DOHH2 (cell line): ENCODE measurements around the gene LMOD1.

Experiments
- H3F3A ChIP-seq: fragments of 200-600 bp; sonication (generic), shearing (Covaris generic); 2 replicates; pipeline ENCODE4 v1.6.0; 2016; ENCODE audit warnings: antibody characterized with exemption, mild to moderate bottlenecking; ENCODE audit not compliant: control insufficient read depth, insufficient read depth
- H3K27ac ChIP-seq: fragments of 200-600 bp; sonication (generic); 2 replicates; pipeline ENCODE4 v1.5.1; 2014; ENCODE audit warnings: low read depth, mild to moderate bottlenecking, low read length, moderate library complexity
- H3K27me3 ChIP-seq: fragments of 200-600 bp; sonication (generic); 2 replicates; pipeline ENCODE4 v1.6.1; 2014; ENCODE audit warnings: mild to moderate bottlenecking, low read length, mixed read lengths; ENCODE audit not compliant: control insufficient read depth
- H3K36me3 ChIP-seq: fragments of 200-600 bp; sonication (generic); 2 replicates; pipeline ENCODE4 v1.6.1; 2014; ENCODE audit warnings: mild to moderate bottlenecking, low read length, moderate library complexity, mixed read lengths; ENCODE audit not compliant: control insufficient read depth
- H3K4me1 ChIP-seq: fragments of 200-600 bp; sonication (generic); 2 replicates; pipeline ENCODE4 v1.6.1; 2014; ENCODE audit warnings: mild to moderate bottlenecking, low read length, mixed read lengths; ENCODE audit not compliant: control insufficient read depth
- H3K4me2 ChIP-seq: fragments of 200-600 bp; sonication (generic); 2 replicates; pipeline ENCODE4 v1.6.0; 2014; ENCODE audit warnings: mild to moderate bottlenecking, low read length, moderate library complexity
- H3K4me3 ChIP-seq: fragments of 200-600 bp; sonication (generic); 2 replicates; pipeline ENCODE4 v1.5.1; 2014; ENCODE audit warnings: mild to moderate bottlenecking, low read length, mixed read lengths
- H3K79me2 ChIP-seq: fragments of 200-600 bp; sonication (generic); 2 replicates; pipeline ENCODE4 v1.6.1; 2014; ENCODE audit warnings: mild to moderate bottlenecking, low read length, mixed read lengths; ENCODE audit not compliant: control insufficient read depth
- H3K9me2 ChIP-seq: fragments of 200-600 bp; sonication (generic); replicated peaks from 2 replicates; pipeline ENCODE4 v1.6.1; 2014; ENCODE audit warnings: mild to moderate bottlenecking, low read length, mixed read lengths; ENCODE audit not compliant: control insufficient read depth
- H3K9me3 ChIP-seq: fragments of 200-600 bp; sonication (generic); 2 replicates; pipeline ENCODE4 v1.6.1; 2014; ENCODE audit warnings: antibody characterized with exemption, low read length, mixed read lengths; ENCODE audit not compliant: control insufficient read depth, insufficient read depth
- H4K20me1 ChIP-seq: fragments of 200-600 bp; sonication (generic); 2 replicates; pipeline ENCODE4 v1.6.0; 2014; ENCODE audit warnings: low read depth, mild to moderate bottlenecking, antibody characterized with exemption, low read length, moderate library complexity; ENCODE audit not compliant: control insufficient read depth, insufficient read depth
- EZH2phosphoT487 ChIP-seq: fragments of 200-600 bp; sonication (generic); IDR thresholded peaks from 2 replicates; pipeline ENCODE4 v1.6.1; 2017; ENCODE audit warnings: borderline replicate concordance, mild to moderate bottlenecking, antibody characterized with exemption, low read length, moderate library complexity, mixed read lengths
- TF ChIP-seq, protein P1 (sequence below): fragments of 200-600 bp; sonication (generic); IDR thresholded peaks from one replicate; pipeline ENCODE4 v1.5.1; 2014; ENCODE audit warnings: antibody characterized with exemption, mild to moderate bottlenecking, low read depth, low read length; ENCODE audit not compliant: poor library complexity, severe bottlenecking

LMOD1 gene

DNA sequence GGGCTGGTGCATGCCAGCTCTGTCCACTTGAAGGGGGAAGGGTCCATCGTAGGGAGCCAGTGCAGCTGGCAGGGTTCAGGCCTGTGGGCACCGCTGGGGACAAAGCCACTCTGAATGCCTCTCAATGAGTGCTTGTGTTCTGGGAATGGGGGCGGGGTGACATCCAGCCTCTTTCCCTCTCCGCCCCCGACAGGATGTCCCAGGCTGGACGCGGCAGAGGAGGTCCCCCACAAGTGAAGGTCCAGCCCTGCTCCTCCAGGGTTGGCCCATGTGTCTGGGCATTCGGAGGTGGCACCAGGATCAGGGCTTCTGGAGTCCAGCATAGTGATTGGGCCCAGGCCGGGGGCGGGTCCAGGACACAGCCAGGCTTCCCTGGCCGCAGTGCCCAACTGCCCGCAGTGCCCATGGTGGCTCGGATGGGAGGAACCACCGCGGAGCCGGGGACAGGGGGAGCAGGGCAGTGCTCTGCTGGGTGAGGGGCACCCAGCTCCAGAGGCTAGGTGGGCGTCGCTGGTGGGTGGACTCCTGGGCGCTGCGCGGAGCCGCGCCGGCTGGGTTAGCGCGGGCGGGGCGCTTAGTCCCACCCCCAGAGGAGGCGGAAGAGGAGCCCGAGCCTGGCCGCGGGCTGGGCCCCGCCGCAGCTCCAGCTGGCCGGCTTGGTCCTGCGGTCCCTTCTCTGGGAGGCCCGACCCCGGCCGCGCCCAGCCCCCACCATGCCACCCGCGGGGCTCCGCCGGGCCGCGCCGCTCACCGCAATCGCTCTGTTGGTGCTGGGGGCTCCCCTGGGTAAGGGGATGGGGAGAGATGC, 57.9 kb downstream of the LMOD1 start, which contains the start of gene SHISA4:
SHISA4 (plus strand) TSS at position 617 of the 808 bp plus-strand sequence; CDS start at position 714, 97 bp downstream.
- no peak within 1 kb of the TSS for H3K4me3 ChIP-seq
- TF ChIP-seq, protein P1, sequence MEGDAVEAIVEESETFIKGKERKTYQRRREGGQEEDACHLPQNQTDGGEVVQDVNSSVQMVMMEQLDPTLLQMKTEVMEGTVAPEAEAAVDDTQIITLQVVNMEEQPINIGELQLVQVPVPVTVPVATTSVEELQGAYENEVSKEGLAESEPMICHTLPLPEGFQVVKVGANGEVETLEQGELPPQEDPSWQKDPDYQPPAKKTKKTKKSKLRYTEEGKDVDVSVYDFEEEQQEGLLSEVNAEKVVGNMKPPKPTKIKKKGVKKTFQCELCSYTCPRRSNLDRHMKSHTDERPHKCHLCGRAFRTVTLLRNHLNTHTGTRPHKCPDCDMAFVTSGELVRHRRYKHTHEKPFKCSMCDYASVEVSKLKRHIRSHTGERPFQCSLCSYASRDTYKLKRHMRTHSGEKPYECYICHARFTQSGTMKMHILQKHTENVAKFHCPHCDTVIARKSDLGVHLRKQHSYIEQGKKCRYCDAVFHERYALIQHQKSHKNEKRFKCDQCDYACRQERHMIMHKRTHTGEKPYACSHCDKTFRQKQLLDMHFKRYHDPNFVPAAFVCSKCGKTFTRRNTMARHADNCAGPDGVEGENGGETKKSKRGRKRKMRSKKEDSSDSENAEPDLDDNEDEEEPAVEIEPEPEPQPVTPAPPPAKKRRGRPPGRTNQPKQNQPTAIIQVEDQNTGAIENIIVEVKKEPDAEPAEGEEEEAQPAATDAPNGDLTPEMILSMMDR = no peak
- no peak for TF ChIP-seq EZH2phosphoT487

GRCh38 chr1:201887116-201887866, 59.1 kb downstream of the LMOD1 start:
- no peak overlapping the region for H3K4me3 ChIP-seq
- H3K9me2 ChIP-seq = no peaks in the 10 kb centered on the region
- peaks cover 58% of the 10 kb centered on the region for H3K27me3 ChIP-seq
- H3K79me2 ChIP-seq = no peaks in the 10 kb centered on the region
- H3K4me1 ChIP-seq = peaks cover 5% of the 10 kb centered on the region; the same call in 1 of the 2 replicates
- no peak overlapping the region for H3K4me2 ChIP-seq
- no peaks in the 10 kb centered on the region; the same call in 1 of the 2 replicates for H4K20me1 ChIP-seq
- H3K27ac ChIP-seq = no peak overlapping the region
- TF ChIP-seq, protein P1 = no peak
- TF ChIP-seq EZH2phosphoT487 = no peak
- H3F3A ChIP-seq = peaks cover 6% of the 10 kb centered on the region; the same call in 1 of the 2 replicates
- H3K36me3 ChIP-seq = no peaks in the 10 kb centered on the region
- no peaks in the 10 kb centered on the region for H3K9me3 ChIP-seq

More for the DNA sequence above, 57.9 kb downstream of the LMOD1 start, which contains the start of gene SHISA4:
- H3K4me2 ChIP-seq = no peak within 1 kb of the TSS
- no peaks in the 10 kb centered on the region for H3K4me1 ChIP-seq
- H3K9me3 ChIP-seq = no peaks in the 10 kb centered on the region
- H3K36me3 ChIP-seq = no peaks in the 10 kb centered on the region
- no peaks in the 10 kb centered on the region for H4K20me1 ChIP-seq
- H3K27me3 ChIP-seq = peaks cover 58% of the 10 kb centered on the region
- H3F3A ChIP-seq = no peaks in the 10 kb centered on the region
- H3K79me2 ChIP-seq = no peaks in the 10 kb centered on the region
- no peak within 1 kb of the TSS for H3K27ac ChIP-seq
- H3K9me2 ChIP-seq = no peaks in the 10 kb centered on the region

GRCh38 chr1:201886103-201886885, 60.1 kb downstream of the LMOD1 start:
- no peak overlapping the region for H3K27ac ChIP-seq
- peaks cover 5% of the 10 kb centered on the region; the same call in 1 of the 2 replicates for H3K4me1 ChIP-seq
- peaks cover 55% of the 10 kb centered on the region for H3K27me3 ChIP-seq
- H4K20me1 ChIP-seq = no peaks in the 10 kb centered on the region; the same call in 1 of the 2 replicates
- H3K9me2 ChIP-seq = no peaks in the 10 kb centered on the region
- no peaks in the 10 kb centered on the region for H3K36me3 ChIP-seq
- H3K4me2 ChIP-seq = no peak overlapping the region
- TF ChIP-seq EZH2phosphoT487 = no peak
- TF ChIP-seq, protein P1 = no peak
- H3K79me2 ChIP-seq = no peaks in the 10 kb centered on the region
- no peaks in the 10 kb centered on the region for H3K9me3 ChIP-seq
- no peak overlapping the region for H3K4me3 ChIP-seq
- H3F3A ChIP-seq = peaks cover 6% of the 10 kb centered on the region; the same call in 1 of the 2 replicates
